Stimulated activated CD8-positive, alpha-beta memory T cell treated with anti-CD3 and anti-CD28 coated beads, Interleukin-15, amount 100 ng/mL, for 24 hours (primary cell): ENCODE data around the gene BMPER.

Experiments used
- DNase-seq: peaks from one replicate; pipeline ENCODE4 v3.0.0-alpha.2; 2020; ENCODE audit warnings: low read depth

BMPER gene

GRCh38 chr7:34181271-34181958 lies 276.1 kb downstream of the BMPER start:
- DNase-seq: no peak

DNA sequence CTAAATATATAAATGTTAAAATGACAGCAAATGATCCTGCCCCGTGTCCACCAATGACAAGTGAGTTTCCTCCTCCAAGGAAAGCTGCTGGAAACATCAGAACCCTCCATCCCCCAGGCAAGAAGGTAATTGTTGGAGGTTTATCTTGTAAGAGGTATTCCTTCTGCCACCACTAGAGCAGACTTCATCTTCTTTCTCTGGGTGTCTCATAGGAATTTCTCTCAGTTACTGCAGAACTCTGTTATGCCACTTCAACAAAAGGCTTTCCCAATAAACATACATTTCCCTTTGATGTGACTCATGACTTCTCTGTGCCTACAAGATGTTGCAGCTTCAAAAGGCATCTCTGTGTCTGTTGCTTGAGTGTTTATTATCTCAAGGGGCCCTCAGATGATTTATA lies 279.1 kb downstream of the BMPER start:
- DNase-seq: no peak

- no peak for DNase-seq
Measured at GRCh38 chr7:34187798-34188307, 282.5 kb downstream of the BMPER start.

DNA sequence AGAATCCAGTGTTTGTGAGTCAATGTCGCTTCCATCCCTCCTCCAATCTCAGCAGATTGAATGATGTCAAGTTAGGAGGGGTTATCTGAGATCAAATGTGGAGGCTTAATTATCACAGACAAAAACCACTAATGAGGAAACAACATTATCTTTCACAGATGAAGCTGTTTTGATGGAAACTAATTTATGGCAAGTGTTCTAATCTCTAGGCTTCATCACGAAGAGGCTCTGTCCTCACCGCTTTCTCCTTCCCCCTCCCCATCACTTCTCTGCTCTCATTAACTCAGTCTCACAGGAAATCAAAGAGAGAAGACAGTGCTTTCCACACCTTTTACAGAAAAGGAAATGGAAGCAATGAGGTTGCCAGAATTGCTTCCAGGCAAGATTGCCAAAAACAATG lies 283.7 kb downstream of the BMPER start:
- no peak for DNase-seq

- DNase-seq: no peak
Measured at GRCh38 chr7:34190299-34190698, 285.0 kb downstream of the BMPER start.

DNA sequence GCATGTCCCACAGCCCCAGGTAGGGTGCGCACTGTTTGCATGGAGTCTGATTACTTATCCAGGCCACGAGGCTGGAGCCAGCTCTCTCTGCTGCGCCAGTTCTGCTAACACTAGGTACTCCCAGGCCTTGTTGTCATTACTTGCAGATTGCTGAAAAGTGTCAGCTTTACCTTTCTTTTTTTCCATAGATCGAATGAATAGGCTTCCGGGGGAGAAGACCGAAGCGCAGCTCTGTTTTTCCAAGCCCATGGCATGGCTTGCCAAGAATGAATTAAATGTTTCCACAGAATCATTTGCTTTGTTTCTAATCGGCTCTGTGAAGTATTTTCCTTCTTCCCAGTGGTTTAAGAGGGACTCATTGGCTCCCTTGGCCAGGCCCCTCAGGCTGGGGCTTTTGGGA lies 285.8 kb downstream of the BMPER start:
- DNase-seq: no peak

GRCh38 chr7:34191771-34192479 lies 286.6 kb downstream of the BMPER start:
- DNase-seq: no peak

DNA sequence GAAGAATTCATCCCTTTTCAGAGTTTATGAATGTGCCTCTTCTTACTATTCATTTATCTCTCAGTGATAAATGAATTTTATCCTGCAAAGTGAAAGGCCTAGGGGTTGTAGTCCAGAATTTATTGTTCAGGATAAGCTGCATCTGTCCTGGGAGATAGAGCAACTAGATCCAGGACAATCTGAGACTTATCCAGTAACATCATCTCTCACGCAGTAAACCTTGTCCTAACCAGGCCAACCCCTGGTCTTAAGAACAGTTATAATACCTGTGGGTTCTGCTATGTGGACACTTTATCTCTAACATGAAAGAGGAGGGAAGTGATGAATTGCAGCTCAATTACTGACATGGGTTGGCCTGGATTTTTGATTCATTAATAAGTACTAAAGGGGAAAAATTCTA lies 287.6 kb downstream of the BMPER start:
- no peak for DNase-seq

DNA sequence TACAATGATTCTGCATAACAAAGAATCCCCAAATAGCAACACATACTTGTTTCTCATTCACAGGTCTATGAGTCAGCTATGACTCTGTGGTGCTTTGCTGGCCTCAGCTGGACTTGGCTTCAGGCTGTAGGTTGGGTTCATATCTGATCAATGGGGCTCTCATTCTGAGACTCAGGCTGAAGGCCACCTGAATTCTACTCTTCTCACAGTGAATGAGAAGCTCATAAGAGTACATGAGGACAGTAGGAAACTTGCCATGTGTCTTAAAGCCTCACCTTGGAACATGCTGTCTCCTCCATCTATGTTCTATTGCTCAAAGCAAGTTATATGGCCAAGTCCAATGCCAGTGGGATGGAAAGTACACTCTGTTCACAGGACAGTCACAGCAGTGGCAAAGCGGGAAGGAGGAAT lies 292.9 kb downstream of the BMPER start:
- no peak for DNase-seq
